SK-N-SH treated with all-trans-retinoic acid at 6 μM for 48 hours (cell line): ENCODE measurements around the gene AP2A2.

Source experiments
- ATAC-seq: fragments of 200-7000 bp; cut with Tn5 transposase; 3 replicates; pipeline ENCODE4 v1.9.1; 2020; ENCODE audit warnings: mild to moderate bottlenecking, moderate library complexity
- CREB5 ChIP-seq: fragments of 250-450 bp; sonication (Bioruptor Pico); IDR thresholded peaks from 2 replicates; pipeline ENCODE4 v1.5.1; 2020; ENCODE audit warnings: low read depth, mild to moderate bottlenecking, moderate library complexity
- CSDC2 ChIP-seq: fragments of 250-450 bp; sonication (Bioruptor Pico); IDR thresholded peaks from 2 replicates; pipeline ENCODE4 v1.5.0; 2020; ENCODE audit warnings: mild to moderate bottlenecking, moderate library complexity
- CSRNP3 ChIP-seq: fragments of 250-450 bp; sonication (Bioruptor Pico); IDR thresholded peaks from 2 replicates; pipeline ENCODE4 v1.5.1; 2021; ENCODE audit warnings: mild to moderate bottlenecking, moderate library complexity
- ESRRG ChIP-seq: fragments of 250-450 bp; sonication (Bioruptor Pico); IDR thresholded peaks from 2 replicates; pipeline ENCODE4 v1.6.1; 2021; ENCODE audit warnings: mild to moderate bottlenecking
- GLIS3 ChIP-seq: fragments of 250-450 bp; sonication (Bioruptor Pico); IDR thresholded peaks from 2 replicates; pipeline ENCODE4 v1.5.0; 2020; ENCODE audit warnings: mild to moderate bottlenecking, moderate library complexity
- ISL1 ChIP-seq: fragments of 250-450 bp; sonication (Bioruptor Pico); IDR thresholded peaks from 2 replicates; pipeline ENCODE4 v2.1.2; 2022; ENCODE audit warnings: mild to moderate bottlenecking, moderate library complexity
- OSR1 ChIP-seq: fragments of 250-450 bp; sonication (Bioruptor Pico); IDR thresholded peaks from 2 replicates; pipeline ENCODE4 v1.8.0; 2022; ENCODE audit warnings: moderate library complexity, mild to moderate bottlenecking, inconsistent platforms
- RARB ChIP-seq: fragments of 250-450 bp; sonication (Bioruptor Pico); IDR thresholded peaks from 2 replicates; pipeline ENCODE4 v1.8.0; 2021; ENCODE audit warnings: mild to moderate bottlenecking, moderate library complexity
- SNAI2 ChIP-seq: fragments of 250-450 bp; sonication (Bioruptor Pico); IDR thresholded peaks from 2 replicates; pipeline ENCODE4 v1.5.0; 2020; ENCODE audit warnings: mild to moderate bottlenecking, moderate library complexity
- TCF4 ChIP-seq: fragments of 250-450 bp; sonication (Bioruptor Pico); IDR thresholded peaks from 2 replicates; pipeline ENCODE4 v1.8.0; 2021; ENCODE audit warnings: mild to moderate bottlenecking, moderate library complexity, borderline replicate concordance
- TOX ChIP-seq: fragments of 250-450 bp; sonication (Bioruptor Pico); IDR thresholded peaks from 2 replicates; pipeline ENCODE4 v1.8.0; 2021; ENCODE audit warnings: mild to moderate bottlenecking, moderate library complexity, borderline replicate concordance
- ZC3H10 ChIP-seq: fragments of 250-450 bp; sonication (Bioruptor Pico); IDR thresholded peaks from 2 replicates; pipeline ENCODE4 v1.5.1; 2021; ENCODE audit warnings: mild to moderate bottlenecking, moderate library complexity
- ZFP3 ChIP-seq: fragments of 250-450 bp; sonication (Bioruptor Pico); IDR thresholded peaks from 2 replicates; pipeline ENCODE4 v1.5.0; 2020; ENCODE audit warnings: mild to moderate bottlenecking, moderate library complexity
- ZFP30 ChIP-seq: fragments of 450-650 bp; formaldehyde crosslinking; IDR thresholded peaks from 2 replicates; pipeline ENCODE4 v1.5.0; 2022; ENCODE audit warnings: mild to moderate bottlenecking, moderate library complexity
- ZNF565 ChIP-seq: fragments of 450-650 bp; formaldehyde crosslinking; conservative IDR thresholded peaks from 2 replicates; pipeline ENCODE4 v1.5.0; 2020; ENCODE audit warnings: low read depth, mild to moderate bottlenecking, moderate library complexity
- ZNF70 ChIP-seq: fragments of 450-650 bp; formaldehyde crosslinking; IDR thresholded peaks from 2 replicates; pipeline ENCODE4 v1.5.0; 2020; ENCODE audit warnings: mild to moderate bottlenecking, moderate library complexity
- ZNF8 ChIP-seq: fragments of 450-650 bp; formaldehyde crosslinking; IDR thresholded peaks from 2 replicates; pipeline ENCODE4 v1.5.0; 2020; ENCODE audit warnings: mild to moderate bottlenecking, moderate library complexity
- TF ChIP-seq, protein P1 (sequence below): fragments of 250-450 bp; sonication (Bioruptor Pico); IDR thresholded peaks from 2 replicates; pipeline ENCODE4 v1.8.0; 2021; ENCODE audit warnings: low read depth, mild to moderate bottlenecking, moderate library complexity, borderline replicate concordance
- TF ChIP-seq, protein P2 (sequence below): fragments of 250-450 bp; sonication (Bioruptor Pico); IDR thresholded peaks from 2 replicates; pipeline ENCODE4 v1.8.0; 2020; ENCODE audit warnings: mild to moderate bottlenecking, moderate library complexity, borderline replicate concordance
- TF ChIP-seq, protein P3 (sequence below): fragments of 250-450 bp; sonication (Bioruptor Pico); IDR thresholded peaks from 2 replicates; pipeline ENCODE4 v1.5.0; 2020; ENCODE audit warnings: mild to moderate bottlenecking, moderate library complexity

AP2A2 gene

GRCh38 chr11:940496-941135 lies 14.9 kb downstream of the AP2A2 start:
- no peak for ATAC-seq
- TF ChIP-seq, protein P1, sequence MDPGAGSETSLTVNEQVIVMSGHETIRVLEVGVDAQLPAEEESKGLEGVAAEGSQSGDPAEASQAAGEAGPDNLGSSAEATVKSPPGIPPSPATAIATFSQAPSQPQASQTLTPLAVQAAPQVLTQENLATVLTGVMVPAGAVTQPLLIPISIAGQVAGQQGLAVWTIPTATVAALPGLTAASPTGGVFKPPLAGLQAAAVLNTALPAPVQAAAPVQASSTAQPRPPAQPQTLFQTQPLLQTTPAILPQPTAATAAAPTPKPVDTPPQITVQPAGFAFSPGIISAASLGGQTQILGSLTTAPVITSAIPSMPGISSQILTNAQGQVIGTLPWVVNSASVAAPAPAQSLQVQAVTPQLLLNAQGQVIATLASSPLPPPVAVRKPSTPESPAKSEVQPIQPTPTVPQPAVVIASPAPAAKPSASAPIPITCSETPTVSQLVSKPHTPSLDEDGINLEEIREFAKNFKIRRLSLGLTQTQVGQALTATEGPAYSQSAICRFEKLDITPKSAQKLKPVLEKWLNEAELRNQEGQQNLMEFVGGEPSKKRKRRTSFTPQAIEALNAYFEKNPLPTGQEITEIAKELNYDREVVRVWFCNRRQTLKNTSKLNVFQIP: no peak
- TF ChIP-seq ZC3H10: no peak
- TF ChIP-seq SNAI2 (CRISPR knock-in tag): no peak
- no peak for TF ChIP-seq CSRNP3

- no peak for TF ChIP-seq ZNF8 (CRISPR knock-in tag)
- TF ChIP-seq ZFP3 (CRISPR knock-in tag): no peak
- TF ChIP-seq TOX: no peak
- TF ChIP-seq, protein P2, sequence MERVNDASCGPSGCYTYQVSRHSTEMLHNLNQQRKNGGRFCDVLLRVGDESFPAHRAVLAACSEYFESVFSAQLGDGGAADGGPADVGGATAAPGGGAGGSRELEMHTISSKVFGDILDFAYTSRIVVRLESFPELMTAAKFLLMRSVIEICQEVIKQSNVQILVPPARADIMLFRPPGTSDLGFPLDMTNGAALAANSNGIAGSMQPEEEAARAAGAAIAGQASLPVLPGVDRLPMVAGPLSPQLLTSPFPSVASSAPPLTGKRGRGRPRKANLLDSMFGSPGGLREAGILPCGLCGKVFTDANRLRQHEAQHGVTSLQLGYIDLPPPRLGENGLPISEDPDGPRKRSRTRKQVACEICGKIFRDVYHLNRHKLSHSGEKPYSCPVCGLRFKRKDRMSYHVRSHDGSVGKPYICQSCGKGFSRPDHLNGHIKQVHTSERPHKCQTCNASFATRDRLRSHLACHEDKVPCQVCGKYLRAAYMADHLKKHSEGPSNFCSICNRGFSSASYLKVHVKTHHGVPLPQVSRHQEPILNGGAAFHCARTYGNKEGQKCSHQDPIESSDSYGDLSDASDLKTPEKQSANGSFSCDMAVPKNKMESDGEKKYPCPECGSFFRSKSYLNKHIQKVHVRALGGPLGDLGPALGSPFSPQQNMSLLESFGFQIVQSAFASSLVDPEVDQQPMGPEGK: no peak
- no peak for TF ChIP-seq ZFP30 (CRISPR knock-in tag)
- TF ChIP-seq, all 23 proteins: peak for 0
- no peak for ATAC-seq
Measured at GRCh38 chr11:942823-943222, 17.2 kb downstream of the AP2A2 start.

GRCh38 chr11:944711-945470 lies 19.2 kb downstream of the AP2A2 start:
- TF ChIP-seq ZC3H10: no peak
- no peak for TF ChIP-seq SNAI2 (CRISPR knock-in tag)
- TF ChIP-seq, protein P2: no peak
- TF ChIP-seq ZFP30 (CRISPR knock-in tag): no peak
- no peak for TF ChIP-seq ZNF565 (CRISPR knock-in tag)
- TF ChIP-seq TCF4: no peak
- no peak for TF ChIP-seq RARB (CRISPR knock-in tag)
- ATAC-seq: no peak

DNA sequence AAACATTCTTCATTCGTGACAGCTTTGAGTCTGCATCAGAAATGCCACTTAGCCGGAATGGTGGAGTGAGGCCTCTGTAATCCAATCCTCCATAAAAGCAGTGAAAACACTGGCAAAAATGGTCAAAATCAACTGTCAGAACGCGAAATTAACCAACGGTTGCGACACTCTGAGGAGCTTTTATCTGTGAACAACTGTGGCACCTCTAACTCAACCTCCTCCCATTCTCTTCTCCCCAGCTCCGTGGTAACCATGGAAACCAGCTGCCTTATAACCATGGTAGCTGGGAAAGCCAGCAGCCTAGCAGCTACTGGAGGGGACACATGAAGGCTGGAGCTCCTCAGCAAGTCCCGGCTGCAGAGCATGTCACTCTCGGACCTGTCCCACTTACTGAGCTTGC lies 20.3 kb downstream of the AP2A2 start:
- ATAC-seq: no peak

More for the DNA sequence above, 20.3 kb downstream of the AP2A2 start:
- TF ChIP-seq ISL1 (CRISPR knock-in tag) (no peak), OSR1 (CRISPR knock-in tag) (no peak), CSDC2 (CRISPR knock-in tag) (no peak), GLIS3 (CRISPR knock-in tag) (no peak), CREB5 (CRISPR knock-in tag) (no peak), RARB (CRISPR knock-in tag) (no peak), ESRRG (no peak), ZNF70 (CRISPR knock-in tag) (no peak), ZC3H10 (no peak), SNAI2 (CRISPR knock-in tag) (no peak)
- TF ChIP-seq, protein P3, sequence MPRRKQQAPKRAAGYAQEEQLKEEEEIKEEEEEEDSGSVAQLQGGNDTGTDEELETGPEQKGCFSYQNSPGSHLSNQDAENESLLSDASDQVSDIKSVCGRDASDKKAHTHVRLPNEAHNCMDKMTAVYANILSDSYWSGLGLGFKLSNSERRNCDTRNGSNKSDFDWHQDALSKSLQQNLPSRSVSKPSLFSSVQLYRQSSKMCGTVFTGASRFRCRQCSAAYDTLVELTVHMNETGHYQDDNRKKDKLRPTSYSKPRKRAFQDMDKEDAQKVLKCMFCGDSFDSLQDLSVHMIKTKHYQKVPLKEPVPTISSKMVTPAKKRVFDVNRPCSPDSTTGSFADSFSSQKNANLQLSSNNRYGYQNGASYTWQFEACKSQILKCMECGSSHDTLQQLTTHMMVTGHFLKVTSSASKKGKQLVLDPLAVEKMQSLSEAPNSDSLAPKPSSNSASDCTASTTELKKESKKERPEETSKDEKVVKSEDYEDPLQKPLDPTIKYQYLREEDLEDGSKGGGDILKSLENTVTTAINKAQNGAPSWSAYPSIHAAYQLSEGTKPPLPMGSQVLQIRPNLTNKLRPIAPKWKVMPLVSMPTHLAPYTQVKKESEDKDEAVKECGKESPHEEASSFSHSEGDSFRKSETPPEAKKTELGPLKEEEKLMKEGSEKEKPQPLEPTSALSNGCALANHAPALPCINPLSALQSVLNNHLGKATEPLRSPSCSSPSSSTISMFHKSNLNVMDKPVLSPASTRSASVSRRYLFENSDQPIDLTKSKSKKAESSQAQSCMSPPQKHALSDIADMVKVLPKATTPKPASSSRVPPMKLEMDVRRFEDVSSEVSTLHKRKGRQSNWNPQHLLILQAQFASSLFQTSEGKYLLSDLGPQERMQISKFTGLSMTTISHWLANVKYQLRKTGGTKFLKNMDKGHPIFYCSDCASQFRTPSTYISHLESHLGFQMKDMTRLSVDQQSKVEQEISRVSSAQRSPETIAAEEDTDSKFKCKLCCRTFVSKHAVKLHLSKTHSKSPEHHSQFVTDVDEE: no peak
- TF ChIP-seq, protein P1: no peak
- TF ChIP-seq, all 23 proteins: peak for 0
